ENCODE data around the gene CLMP.
A peak's percentile ranks its signal among the peaks of the same experiment; 100 is the strongest.

Gene CLMP

GRCh38 chr11:123107945-123108495 is 87.0 kb downstream of the CLMP start:
- no peak for DNase-seq (ENCODE audit: low read depth)
- H3K4me3 ChIP-seq (ENCODE audit: low read depth, low read length) = no peak overlapping the region
- TF ChIP-seq, protein P1, sequence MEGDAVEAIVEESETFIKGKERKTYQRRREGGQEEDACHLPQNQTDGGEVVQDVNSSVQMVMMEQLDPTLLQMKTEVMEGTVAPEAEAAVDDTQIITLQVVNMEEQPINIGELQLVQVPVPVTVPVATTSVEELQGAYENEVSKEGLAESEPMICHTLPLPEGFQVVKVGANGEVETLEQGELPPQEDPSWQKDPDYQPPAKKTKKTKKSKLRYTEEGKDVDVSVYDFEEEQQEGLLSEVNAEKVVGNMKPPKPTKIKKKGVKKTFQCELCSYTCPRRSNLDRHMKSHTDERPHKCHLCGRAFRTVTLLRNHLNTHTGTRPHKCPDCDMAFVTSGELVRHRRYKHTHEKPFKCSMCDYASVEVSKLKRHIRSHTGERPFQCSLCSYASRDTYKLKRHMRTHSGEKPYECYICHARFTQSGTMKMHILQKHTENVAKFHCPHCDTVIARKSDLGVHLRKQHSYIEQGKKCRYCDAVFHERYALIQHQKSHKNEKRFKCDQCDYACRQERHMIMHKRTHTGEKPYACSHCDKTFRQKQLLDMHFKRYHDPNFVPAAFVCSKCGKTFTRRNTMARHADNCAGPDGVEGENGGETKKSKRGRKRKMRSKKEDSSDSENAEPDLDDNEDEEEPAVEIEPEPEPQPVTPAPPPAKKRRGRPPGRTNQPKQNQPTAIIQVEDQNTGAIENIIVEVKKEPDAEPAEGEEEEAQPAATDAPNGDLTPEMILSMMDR (IDR thresholded peaks at IDR 0.05; ENCODE audit: low read depth, low read length, missing control alignments) = no peak

GRCh38 chr11:123104697-123105096 is 90.4 kb downstream of the CLMP start:
- DNase-seq (ENCODE audit: low read depth) = no peak
- TF ChIP-seq, protein P1 (IDR thresholded peaks at IDR 0.05; ENCODE audit: low read depth, low read length, missing control alignments) = no peak

GRCh38 chr11:123103326-123103980 is 91.6 kb downstream of the CLMP start:
- TF ChIP-seq, protein P1 (IDR thresholded peaks at IDR 0.05; ENCODE audit: low read depth, low read length, missing control alignments) = peak; percentile 63
- H3K4me3 ChIP-seq (ENCODE audit: low read depth, low read length) = no peak overlapping the region
- DNase-seq (ENCODE audit: low read depth) = no peak

More at GRCh38 chr11:123104697-123105096, 90.4 kb downstream of the CLMP start:
- H3K4me3 ChIP-seq (ENCODE audit: low read depth, low read length) = no peak overlapping the region

GRCh38 chr11:123100379-123101085 is 94.5 kb downstream of the CLMP start:
- H3K4me3 ChIP-seq (ENCODE audit: low read depth, low read length) = no peak overlapping the region
- DNase-seq (ENCODE audit: low read depth) = no peak
- TF ChIP-seq, protein P1 (IDR thresholded peaks at IDR 0.05; ENCODE audit: low read depth, low read length, missing control alignments) = no peak

DNA sequence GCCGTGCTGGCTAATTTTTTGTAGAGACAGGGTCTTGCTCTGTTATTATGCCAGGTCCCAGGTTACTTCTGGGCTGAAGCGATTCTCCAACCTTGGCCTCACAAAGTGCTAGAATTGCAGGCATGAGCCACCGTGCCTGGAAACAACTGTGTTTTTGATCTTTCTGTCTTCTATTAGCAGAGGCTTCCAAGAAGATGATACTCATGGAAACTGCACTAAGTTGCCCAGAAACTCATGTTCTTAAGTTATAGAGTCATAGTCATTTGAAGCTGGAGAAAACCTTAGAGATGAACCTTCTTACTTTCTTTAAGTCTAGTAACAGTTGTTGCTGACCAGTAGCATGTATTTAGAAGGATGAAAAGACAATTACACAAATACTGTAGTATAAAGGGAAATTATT is 96.1 kb downstream of the CLMP start:
- no peak for DNase-seq (ENCODE audit: low read depth)
- no peak overlapping the region for H3K4me3 ChIP-seq (ENCODE audit: low read depth, low read length)
- TF ChIP-seq, protein P1 (IDR thresholded peaks at IDR 0.05; ENCODE audit: low read depth, low read length, missing control alignments) = no peak

DNA sequence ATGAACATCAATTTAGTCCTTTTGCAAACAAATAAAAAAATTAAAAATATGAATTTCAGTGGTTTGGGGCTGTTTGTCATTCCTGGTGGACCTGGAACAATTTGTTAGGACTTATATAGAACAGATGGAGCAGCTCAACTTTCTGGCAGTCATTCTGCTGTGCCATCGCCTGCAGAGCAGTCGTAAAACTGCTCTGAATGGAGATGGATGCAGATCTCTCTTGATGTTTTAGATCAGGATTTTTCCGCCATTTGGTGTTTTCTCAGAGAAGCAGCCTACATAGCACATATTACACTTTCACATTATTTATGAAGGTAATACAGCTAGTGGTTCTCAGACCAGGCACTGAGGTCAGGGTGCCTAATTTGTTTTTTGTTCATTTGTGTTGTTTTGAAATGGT is 101.3 kb downstream of the CLMP start:
- no peak overlapping the region for H3K4me3 ChIP-seq (ENCODE audit: low read depth, low read length)
- DNase-seq (ENCODE audit: low read depth) = no peak
- TF ChIP-seq, protein P1 (IDR thresholded peaks at IDR 0.05; ENCODE audit: low read depth, low read length, missing control alignments) = no peak
